Hematopoietic multipotent progenitor cell treated with erythropoietin and hydrocortisone succinate and interleukin-3 and kit ligand, for 8 days (in vitro differentiated cells): ENCODE results near the gene NRXN3.
"Not testable (repeated sequence)": the region's sequence is repeated elsewhere in the genome, so short reads cannot be mapped to it uniquely, and the experiment has no call there.

Source experiments
- DNase-seq: peaks from one replicate; pipeline ENCODE4 v3.0.0-alpha.2; 2015

The NRXN3 gene

GRCh38 chr14:78968265-78968664 lies 798.1 kb downstream of the NRXN3 start:
- no peak for DNase-seq

- no peak for DNase-seq
These were observed 800.5 kb downstream of the NRXN3 start for GRCh38 chr14:78970677-78971076.

GRCh38 chr14:78972440-78972839 lies 802.3 kb downstream of the NRXN3 start:
- no peak for DNase-seq

GRCh38 chr14:78974691-78975090 lies 804.5 kb downstream of the NRXN3 start:
- DNase-seq, result no peak

GRCh38 chr14:78975734-78976133 lies 805.6 kb downstream of the NRXN3 start:
- DNase-seq, result no peak

- DNase-seq, result no peak
These were observed 808.7 kb downstream of the NRXN3 start for GRCh38 chr14:78978896-78979295.

- DNase-seq, result no peak
These were observed 812.4 kb downstream of the NRXN3 start for GRCh38 chr14:78982551-78982950.

- DNase-seq, result no peak
These were observed 813.0 kb downstream of the NRXN3 start for GRCh38 chr14:78983126-78983525.

GRCh38 chr14:78985668-78986381 lies 815.7 kb downstream of the NRXN3 start:
- no peak for DNase-seq

GRCh38 chr14:78986989-78987388 lies 816.8 kb downstream of the NRXN3 start:
- no peak for DNase-seq

- no peak for DNase-seq
These were observed 819.0 kb downstream of the NRXN3 start for GRCh38 chr14:78989221-78989620.

GRCh38 chr14:78992867-78993266 lies 822.7 kb downstream of the NRXN3 start:
- DNase-seq, result no peak

- DNase-seq, result no peak
These were observed 827.6 kb downstream of the NRXN3 start for GRCh38 chr14:78997811-78998210.

GRCh38 chr14:79009286-79009685 lies 839.1 kb downstream of the NRXN3 start:
- DNase-seq, result no peak

- peak; percentile 36 for DNase-seq
These were observed 841.1 kb downstream of the NRXN3 start for GRCh38 chr14:79011091-79011919.

- DNase-seq, result no peak
These were observed 841.7 kb downstream of the NRXN3 start for GRCh38 chr14:79011920-79012204.

GRCh38 chr14:79016828-79017505 lies 846.8 kb downstream of the NRXN3 start:
- DNase-seq, result no peak

- no peak for DNase-seq
These were observed 847.4 kb downstream of the NRXN3 start for GRCh38 chr14:79017561-79017960.

- no peak for DNase-seq
These were observed 848.7 kb downstream of the NRXN3 start for GRCh38 chr14:79018836-79019235.

GRCh38 chr14:79019898-79020297 lies 849.7 kb downstream of the NRXN3 start:
- not testable (repeated sequence) for DNase-seq

- no peak for DNase-seq
These were observed 851.6 kb downstream of the NRXN3 start for GRCh38 chr14:79021766-79022165.

- DNase-seq, result no peak
These were observed 857.0 kb downstream of the NRXN3 start for GRCh38 chr14:79027138-79027537.

- peak; percentile 58 for DNase-seq
These were observed 858.1 kb downstream of the NRXN3 start for GRCh38 chr14:79028281-79028680.

GRCh38 chr14:79036441-79036840 lies 866.3 kb downstream of the NRXN3 start:
- peak; percentile 24 for DNase-seq
